ENCODE results near the gene DENND1A.

The DENND1A gene

GRCh38 chr9:123865226-123866000 lies 64.5 kb downstream of the DENND1A start:
- DNase-seq (ENCODE audit: low read depth in 2 of 2): no peak

- no peak for DNase-seq (ENCODE audit: low read depth in 2 of 2)
These were observed 65.7 kb downstream of the DENND1A start for GRCh38 chr9:123864251-123864650.

GRCh38 chr9:123863164-123863855 lies 66.6 kb downstream of the DENND1A start:
- no peak for DNase-seq (ENCODE audit: low read depth in 2 of 2)

GRCh38 chr9:123861756-123862120 lies 68.2 kb downstream of the DENND1A start:
- DNase-seq (ENCODE audit: low read depth in 2 of 2): no peak

- no peak for DNase-seq (ENCODE audit: low read depth in 2 of 2)
These were observed 68.7 kb downstream of the DENND1A start for GRCh38 chr9:123861086-123861755.

- no peak for DNase-seq (ENCODE audit: low read depth in 2 of 2)
These were observed 69.3 kb downstream of the DENND1A start for GRCh38 chr9:123860603-123861002.

GRCh38 chr9:123852403-123852802 lies 77.5 kb downstream of the DENND1A start:
- DNase-seq (ENCODE audit: low read depth in 2 of 2): no peak

GRCh38 chr9:123851851-123852250 lies 78.1 kb downstream of the DENND1A start:
- DNase-seq (ENCODE audit: low read depth in 2 of 2): no peak

GRCh38 chr9:123848447-123849085 lies 81.4 kb downstream of the DENND1A start:
- no peak for DNase-seq (ENCODE audit: low read depth in 2 of 2)

- DNase-seq (ENCODE audit: low read depth in 2 of 2): no peak
These were observed 83.0 kb downstream of the DENND1A start for GRCh38 chr9:123846966-123847365.

GRCh38 chr9:123843703-123844102 lies 86.2 kb downstream of the DENND1A start:
- no peak for DNase-seq (ENCODE audit: low read depth in 2 of 2)

GRCh38 chr9:123835821-123836220 lies 94.1 kb downstream of the DENND1A start:
- DNase-seq (ENCODE audit: low read depth in 2 of 2): no peak

GRCh38 chr9:123834889-123835562 lies 94.9 kb downstream of the DENND1A start:
- no peak for DNase-seq (ENCODE audit: low read depth in 2 of 2)

GRCh38 chr9:123834218-123834888 lies 95.6 kb downstream of the DENND1A start:
- no peak for DNase-seq (ENCODE audit: low read depth in 2 of 2)

- DNase-seq (ENCODE audit: low read depth in 2 of 2): no peak
These were observed 96.9 kb downstream of the DENND1A start for GRCh38 chr9:123832858-123833650.

GRCh38 chr9:123832176-123832575 lies 97.8 kb downstream of the DENND1A start:
- DNase-seq (ENCODE audit: low read depth in 2 of 2): no peak

GRCh38 chr9:123828449-123828848 lies 101.5 kb downstream of the DENND1A start:
- DNase-seq (ENCODE audit: low read depth in 2 of 2): no peak

- DNase-seq (ENCODE audit: low read depth in 2 of 2): no peak
These were observed 104.4 kb downstream of the DENND1A start for GRCh38 chr9:123825342-123826060.

GRCh38 chr9:123823194-123823947 lies 106.6 kb downstream of the DENND1A start:
- DNase-seq (ENCODE audit: low read depth in 2 of 2): no peak

All from stimulated activated CD4-positive, alpha-beta T cell treated with anti-CD3 and anti-CD28 coated beads, Interleukin-15, amount 100 ng/mL, for 48 hours (primary cell).